Measurements from ENCODE around the gene TRUB2.

GRCh38 chr9:128349772-128350171 lies 27.5 kb upstream of the TRUB2 start:
- TF ChIP-seq CTCF (IDR thresholded peaks at IDR 0.05) (no peak), EZH2 (IDR thresholded peaks at IDR 0.05) (no peak), EZH2phosphoT487 (IDR thresholded peaks at IDR 0.05) (no peak)
